ENCODE results near the gene WDR86.
A peak's percentile ranks its signal among the peaks of the same experiment; 100 is the strongest.

WDR86 gene

GRCh38 chr7:151438864-151439601 lies 29.2 kb upstream of the WDR86 start:
- Histone ChIP-seq H3K9ac (ENCODE audit: low read length) (peak overlapping the region; percentile 57), H3K4me3 (ENCODE audit: low read depth, low read length) (peak overlapping the region; percentile 70)

GRCh38 chr7:151437866-151438516 lies 28.2 kb upstream of the WDR86 start:
- H3K9me3 ChIP-seq (ENCODE audit: control insufficient read depth, insufficient read depth, low read depth, low read length), result no peaks in the 10 kb centered on the region
- H3K27ac ChIP-seq (ENCODE audit: low read depth, low read length), result no peak overlapping the region
- peaks cover 37% of the 10 kb centered on the region for H3K4me1 ChIP-seq (ENCODE audit: control insufficient read depth, insufficient read depth, low read length)
- no peak overlapping the region for H3K9ac ChIP-seq (ENCODE audit: low read length)
- no peaks in the 10 kb centered on the region for H3K36me3 ChIP-seq (ENCODE audit: control insufficient read depth, insufficient read depth, low read length)
- H3K27me3 ChIP-seq (ENCODE audit: control insufficient read depth, insufficient read depth, low read length), result peaks cover 9% of the 10 kb centered on the region; the same call in 1 of the 2 replicates
- H3K4me3 ChIP-seq (ENCODE audit: low read depth, low read length), result no peak overlapping the region

More at GRCh38 chr7:151438864-151439601, 29.2 kb upstream of the WDR86 start:
- H3K27me3 ChIP-seq (ENCODE audit: control insufficient read depth, insufficient read depth, low read length), result peaks cover 9% of the 10 kb centered on the region; the same call in 1 of the 2 replicates
- no peaks in the 10 kb centered on the region for H3K9me3 ChIP-seq (ENCODE audit: control insufficient read depth, insufficient read depth, low read depth, low read length)
- no peaks in the 10 kb centered on the region for H3K36me3 ChIP-seq (ENCODE audit: control insufficient read depth, insufficient read depth, low read length)
- peaks cover 37% of the 10 kb centered on the region for H3K4me1 ChIP-seq (ENCODE audit: control insufficient read depth, insufficient read depth, low read length)
- no peak overlapping the region for H3K27ac ChIP-seq (ENCODE audit: low read depth, low read length)

GRCh38 chr7:151437159-151437553 lies 27.3 kb upstream of the WDR86 start:
- no peak overlapping the region for H3K27ac ChIP-seq (ENCODE audit: low read depth, low read length)

DNA sequence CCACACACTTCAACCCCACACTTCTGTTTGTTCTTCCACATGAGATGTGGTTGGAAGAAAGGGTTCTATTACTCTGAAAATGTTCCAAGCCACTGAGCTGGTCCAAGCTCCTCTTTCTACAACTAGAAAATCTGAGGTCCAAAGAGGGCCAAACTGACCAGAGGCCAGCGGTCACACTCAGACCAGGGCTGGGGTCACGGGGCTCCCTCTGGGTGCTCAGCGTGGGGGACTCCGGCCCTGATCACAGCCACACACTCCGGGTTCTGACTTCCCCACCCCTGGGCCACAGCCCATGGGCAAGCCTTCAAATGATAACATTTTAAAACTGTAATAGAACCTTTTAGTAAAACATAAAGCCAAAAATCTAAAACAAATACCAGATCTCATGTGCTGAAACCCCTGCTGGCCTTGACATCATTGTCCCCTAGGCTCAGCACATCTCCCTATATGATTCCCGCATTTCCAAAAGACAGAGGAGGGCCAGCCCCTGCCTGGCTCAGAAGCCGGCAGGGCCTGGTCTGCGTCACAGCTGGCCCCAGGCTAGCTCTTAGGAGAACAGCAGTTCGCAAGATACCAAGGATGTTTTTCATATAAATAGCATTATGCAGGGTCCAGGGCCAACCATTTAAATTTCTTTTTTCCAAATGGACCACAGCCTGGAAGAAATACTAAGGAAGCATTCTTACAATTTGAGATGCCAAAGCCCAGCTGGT lies 26.8 kb upstream of the WDR86 start:
- peaks cover 34% of the 10 kb centered on the region for H3K4me1 ChIP-seq (ENCODE audit: control insufficient read depth, insufficient read depth, low read length)
- H3K9ac ChIP-seq (ENCODE audit: low read length), result no peak overlapping the region
- H3K4me3 ChIP-seq (ENCODE audit: low read depth, low read length), result no peak overlapping the region
- peaks cover 9% of the 10 kb centered on the region; the same call in 1 of the 2 replicates for H3K27me3 ChIP-seq (ENCODE audit: control insufficient read depth, insufficient read depth, low read length)
- H3K36me3 ChIP-seq (ENCODE audit: control insufficient read depth, insufficient read depth, low read length), result no peaks in the 10 kb centered on the region
- no peak overlapping the region for H3K27ac ChIP-seq (ENCODE audit: low read depth, low read length)
- no peaks in the 10 kb centered on the region for H3K9me3 ChIP-seq (ENCODE audit: control insufficient read depth, insufficient read depth, low read depth, low read length)

More at GRCh38 chr7:151437159-151437553, 27.3 kb upstream of the WDR86 start:
- no peaks in the 10 kb centered on the region for H3K9me3 ChIP-seq (ENCODE audit: control insufficient read depth, insufficient read depth, low read depth, low read length)
- H3K9ac ChIP-seq (ENCODE audit: low read length), result no peak overlapping the region
- H3K4me1 ChIP-seq (ENCODE audit: control insufficient read depth, insufficient read depth, low read length), result peaks cover 37% of the 10 kb centered on the region
- no peaks in the 10 kb centered on the region for H3K36me3 ChIP-seq (ENCODE audit: control insufficient read depth, insufficient read depth, low read length)
- no peak overlapping the region for H3K4me3 ChIP-seq (ENCODE audit: low read depth, low read length)
- H3K27me3 ChIP-seq (ENCODE audit: control insufficient read depth, insufficient read depth, low read length), result peaks cover 9% of the 10 kb centered on the region; the same call in 1 of the 2 replicates

DNA sequence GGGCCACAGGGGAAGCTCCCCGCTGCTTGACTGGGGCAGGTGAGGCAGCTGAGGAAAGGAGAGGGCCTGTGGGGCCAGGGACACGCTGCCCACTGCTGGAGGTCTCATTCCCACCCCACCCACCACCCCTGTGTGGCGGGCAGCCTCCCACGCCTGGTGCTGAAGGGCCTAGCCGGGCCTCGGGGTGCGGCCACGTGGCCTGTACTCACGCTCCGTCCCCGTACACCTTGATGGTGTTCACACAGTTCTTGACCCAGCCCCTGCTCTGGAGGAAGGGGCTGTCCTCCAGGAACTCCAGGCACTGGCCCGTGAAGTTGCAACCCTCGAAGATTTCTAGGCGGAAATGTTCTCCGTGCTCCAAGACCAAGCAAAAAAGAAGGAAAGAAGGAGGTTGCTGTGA lies 26.1 kb upstream of the WDR86 start:
- Histone ChIP-seq H3K4me3 (ENCODE audit: low read depth, low read length) (no peak overlapping the region), H3K9me3 (ENCODE audit: control insufficient read depth, insufficient read depth, low read depth, low read length) (no peaks in the 10 kb centered on the region), H3K27ac (ENCODE audit: low read depth, low read length) (no peak overlapping the region)

DNA sequence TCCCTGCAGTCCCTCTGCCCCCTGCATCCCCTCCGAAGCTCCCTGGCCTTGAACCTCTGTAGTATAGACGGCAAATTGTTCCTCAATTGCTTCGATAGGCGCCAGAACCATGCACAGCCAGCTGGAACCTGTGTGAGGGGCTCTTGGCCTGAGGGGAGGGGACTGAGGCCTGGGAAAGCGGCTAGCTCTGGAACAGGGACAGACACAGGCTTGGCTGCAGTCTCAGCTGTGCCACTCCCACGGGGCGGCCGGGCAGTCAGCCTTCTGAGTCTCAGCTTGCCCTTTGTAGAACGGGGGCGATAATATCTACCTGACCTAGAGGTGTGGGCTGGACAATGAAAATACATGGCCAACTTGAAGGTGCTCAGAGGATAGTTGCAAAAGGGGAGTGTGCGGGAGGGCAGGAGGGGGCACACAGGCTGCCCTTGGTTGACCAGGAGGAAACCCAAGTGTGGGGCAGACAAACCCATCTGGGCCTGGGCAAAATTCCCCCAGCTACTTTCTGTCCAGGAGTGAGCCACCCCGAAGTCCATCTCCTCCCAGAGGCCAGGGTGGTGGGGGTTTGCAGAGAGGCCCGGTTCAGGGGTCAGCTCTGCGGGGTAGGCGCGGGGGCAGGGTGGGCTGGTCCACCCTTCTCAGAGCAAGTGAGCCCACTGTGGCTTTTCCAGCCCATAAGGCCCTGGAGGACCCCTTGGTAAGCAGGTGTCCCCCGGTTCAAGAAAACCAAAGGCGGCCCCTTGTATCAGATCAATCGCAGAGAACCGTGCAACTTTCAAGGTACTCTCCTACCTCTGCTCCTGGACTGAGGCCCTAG lies 25.5 kb upstream of the WDR86 start:
- Histone ChIP-seq H3K9ac (ENCODE audit: low read length) (no peak overlapping the region), H3K4me3 (ENCODE audit: low read depth, low read length) (no peak overlapping the region), H3K36me3 (ENCODE audit: control insufficient read depth, insufficient read depth, low read length) (no peaks in the 10 kb centered on the region), H3K9me3 (ENCODE audit: control insufficient read depth, insufficient read depth, low read depth, low read length) (no peaks in the 10 kb centered on the region), H3K27me3 (ENCODE audit: control insufficient read depth, insufficient read depth, low read length) (peaks cover 9% of the 10 kb centered on the region; the same call in 1 of the 2 replicates), H3K4me1 (ENCODE audit: control insufficient read depth, insufficient read depth, low read length) (peaks cover 22% of the 10 kb centered on the region), H3K27ac (ENCODE audit: low read depth, low read length) (no peak overlapping the region)

More for the DNA sequence above, 26.1 kb upstream of the WDR86 start:
- Histone ChIP-seq H3K27me3 (ENCODE audit: control insufficient read depth, insufficient read depth, low read length) (peaks cover 9% of the 10 kb centered on the region; the same call in 1 of the 2 replicates), H3K36me3 (ENCODE audit: control insufficient read depth, insufficient read depth, low read length) (no peaks in the 10 kb centered on the region), H3K9ac (ENCODE audit: low read length) (no peak overlapping the region), H3K4me1 (ENCODE audit: control insufficient read depth, insufficient read depth, low read length) (peaks cover 27% of the 10 kb centered on the region)

DNA sequence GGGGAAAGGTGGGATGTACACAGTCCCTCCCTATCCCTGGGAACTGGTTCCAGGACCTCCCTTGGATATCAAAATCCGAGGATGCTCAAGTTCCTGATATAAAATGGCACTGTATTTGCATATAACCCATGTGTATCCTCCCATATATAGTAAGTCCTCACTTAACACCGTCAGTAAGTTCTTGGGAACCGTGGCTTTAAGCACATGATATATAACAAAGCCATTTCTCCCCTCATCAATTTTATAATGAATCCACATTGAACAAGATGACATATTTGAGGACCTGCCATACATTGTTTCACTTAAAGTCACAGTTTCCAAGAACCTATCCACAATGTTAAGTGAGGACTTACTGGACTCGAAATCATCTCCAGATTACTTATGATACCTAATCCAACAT lies 24.7 kb upstream of the WDR86 start:
- Histone ChIP-seq H3K36me3 (ENCODE audit: control insufficient read depth, insufficient read depth, low read length) (no peaks in the 10 kb centered on the region), H3K4me3 (ENCODE audit: low read depth, low read length) (no peak overlapping the region), H3K4me1 (ENCODE audit: control insufficient read depth, insufficient read depth, low read length) (peaks cover 26% of the 10 kb centered on the region), H3K27me3 (ENCODE audit: control insufficient read depth, insufficient read depth, low read length) (peaks cover 9% of the 10 kb centered on the region; the same call in 1 of the 2 replicates), H3K9ac (ENCODE audit: low read length) (no peak overlapping the region), H3K27ac (ENCODE audit: low read depth, low read length) (no peak overlapping the region), H3K9me3 (ENCODE audit: control insufficient read depth, insufficient read depth, low read depth, low read length) (no peaks in the 10 kb centered on the region)

DNA sequence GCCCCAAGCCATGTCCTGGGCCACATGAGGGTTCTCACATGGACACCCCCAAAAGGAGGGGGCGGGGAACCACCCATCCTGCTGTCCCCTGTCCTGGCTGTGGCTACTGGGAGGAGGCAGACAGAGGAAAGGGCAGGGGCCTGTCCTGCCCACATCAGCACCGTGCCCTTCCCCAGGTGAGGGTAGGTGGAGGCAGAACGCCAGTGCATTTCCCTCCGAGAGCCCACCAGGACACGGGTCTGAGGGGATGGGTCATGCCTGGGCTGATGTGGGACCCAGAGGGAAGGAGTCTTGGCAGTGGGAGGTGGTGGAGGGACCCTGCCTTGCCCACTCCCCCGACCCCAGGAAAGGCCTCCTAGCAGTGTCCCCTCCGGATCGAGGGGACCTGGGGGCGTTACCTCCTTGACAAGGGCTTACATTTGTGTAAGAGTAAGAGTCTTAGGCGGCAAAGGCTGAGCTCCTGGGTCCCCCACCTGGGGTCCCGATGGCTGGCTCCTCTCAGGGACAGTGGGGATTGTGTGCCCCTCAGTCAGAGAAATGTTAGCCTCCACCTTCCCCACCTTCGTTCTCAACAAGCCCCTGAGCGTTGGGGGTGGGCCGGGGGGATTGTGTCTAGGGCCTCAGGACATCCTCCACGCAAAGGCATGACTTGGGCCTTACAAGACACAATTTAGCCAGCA lies 24.0 kb upstream of the WDR86 start:
- H3K27me3 ChIP-seq (ENCODE audit: control insufficient read depth, insufficient read depth, low read length), result peaks cover 3% of the 10 kb centered on the region; the same call in 1 of the 2 replicates
- H3K27ac ChIP-seq (ENCODE audit: low read depth, low read length), result no peak overlapping the region
- no peaks in the 10 kb centered on the region for H3K9me3 ChIP-seq (ENCODE audit: control insufficient read depth, insufficient read depth, low read depth, low read length)
- H3K4me1 ChIP-seq (ENCODE audit: control insufficient read depth, insufficient read depth, low read length), result peaks cover 27% of the 10 kb centered on the region
- no peak overlapping the region for H3K4me3 ChIP-seq (ENCODE audit: low read depth, low read length)
- H3K9ac ChIP-seq (ENCODE audit: low read length), result no peak overlapping the region
- H3K36me3 ChIP-seq (ENCODE audit: control insufficient read depth, insufficient read depth, low read length), result no peaks in the 10 kb centered on the region

GRCh38 chr7:151432658-151433521 lies 23.1 kb upstream of the WDR86 start:
- Histone ChIP-seq H3K4me3 (ENCODE audit: low read depth, low read length) (no peak overlapping the region), H3K4me1 (ENCODE audit: control insufficient read depth, insufficient read depth, low read length) (peaks cover 36% of the 10 kb centered on the region), H3K9ac (ENCODE audit: low read length) (no peak overlapping the region), H3K27me3 (ENCODE audit: control insufficient read depth, insufficient read depth, low read length) (no peaks in the 10 kb centered on the region), H3K9me3 (ENCODE audit: control insufficient read depth, insufficient read depth, low read depth, low read length) (no peaks in the 10 kb centered on the region), H3K27ac (ENCODE audit: low read depth, low read length) (no peak overlapping the region), H3K36me3 (ENCODE audit: control insufficient read depth, insufficient read depth, low read length) (no peaks in the 10 kb centered on the region)
